NK-92 (cell line): ENCODE measurements around the gene ADSS2.
"Not testable (repeated sequence)": the region's sequence is repeated elsewhere in the genome, so short reads cannot be mapped to it uniquely, and the experiment has no call there.

ENCODE experiments used
- DNase-seq: peaks from one replicate; lab custom pipeline; 2025; ENCODE audit not compliant: unreplicated experiment; lab: John Stamatoyannopoulos, UW

The ADSS2 gene

GRCh38 chr1:244397131-244397530 lies 54.6 kb downstream of the ADSS2 start:
- DNase-seq = no peak

DNA sequence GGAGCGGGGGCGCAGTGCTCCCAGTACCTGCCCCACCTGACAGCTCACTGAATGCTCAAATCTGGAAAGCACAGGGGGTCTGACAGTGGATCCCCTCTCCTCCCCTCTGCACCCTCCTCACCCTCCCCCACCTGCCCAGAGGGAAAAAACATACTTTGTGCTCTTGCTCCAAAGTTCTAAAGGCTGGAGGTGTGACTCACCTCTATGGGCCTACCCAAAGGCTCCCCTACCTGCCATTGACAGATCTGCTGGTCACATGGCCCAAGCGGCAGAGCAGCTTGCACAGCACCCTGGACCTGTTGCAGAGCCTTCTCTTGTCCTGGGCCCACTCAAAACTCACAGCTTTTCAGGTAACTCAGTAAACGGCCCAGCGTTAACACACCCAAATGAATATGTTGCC lies 55.7 kb downstream of the ADSS2 start:
- DNase-seq = no peak

DNA sequence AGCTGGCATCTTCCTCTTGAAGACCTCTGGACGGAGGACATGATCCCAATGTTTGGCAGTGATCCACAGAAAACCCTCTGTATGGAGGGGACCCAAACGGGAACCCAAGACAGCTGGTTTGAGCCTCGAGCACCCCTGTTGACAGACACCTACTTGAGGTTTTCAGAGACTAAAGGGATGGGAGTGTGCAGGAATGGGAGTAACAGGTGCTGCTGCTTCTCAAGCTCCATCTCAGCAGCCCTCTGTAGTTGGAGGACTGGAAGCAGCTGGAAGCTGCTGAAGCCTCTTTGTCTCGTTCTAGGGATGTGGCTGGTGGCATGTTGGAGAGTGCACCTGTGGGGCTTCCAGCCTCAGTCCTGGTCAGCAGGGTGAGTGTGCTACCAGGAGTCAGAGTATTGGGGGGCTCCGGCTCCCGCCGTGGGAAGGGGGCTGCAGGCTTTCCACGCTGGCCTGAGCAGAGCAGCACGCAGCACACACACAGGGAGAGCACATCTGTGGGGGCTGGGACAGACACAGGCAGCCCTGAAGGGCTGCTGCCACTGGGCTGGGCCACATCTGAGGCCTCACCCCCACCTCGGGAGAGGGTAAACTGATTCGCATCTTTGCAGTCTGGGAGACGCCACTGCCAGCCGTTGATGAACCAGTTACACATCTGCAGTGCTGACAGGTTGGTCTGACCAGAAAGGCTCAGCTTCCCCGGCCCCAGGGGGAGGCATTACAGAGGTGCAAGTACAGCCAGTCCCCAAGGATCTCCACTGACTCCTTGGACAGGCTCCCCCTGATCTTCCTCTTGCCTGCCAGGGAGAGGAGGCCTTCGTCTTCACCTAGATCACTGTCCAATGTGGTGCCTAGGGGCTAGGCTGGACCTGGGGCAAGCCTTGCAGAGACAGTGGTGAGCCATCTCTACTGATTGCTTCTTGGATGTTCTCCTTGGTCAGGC lies 56.6 kb downstream of the ADSS2 start:
- DNase-seq = no peak

DNA sequence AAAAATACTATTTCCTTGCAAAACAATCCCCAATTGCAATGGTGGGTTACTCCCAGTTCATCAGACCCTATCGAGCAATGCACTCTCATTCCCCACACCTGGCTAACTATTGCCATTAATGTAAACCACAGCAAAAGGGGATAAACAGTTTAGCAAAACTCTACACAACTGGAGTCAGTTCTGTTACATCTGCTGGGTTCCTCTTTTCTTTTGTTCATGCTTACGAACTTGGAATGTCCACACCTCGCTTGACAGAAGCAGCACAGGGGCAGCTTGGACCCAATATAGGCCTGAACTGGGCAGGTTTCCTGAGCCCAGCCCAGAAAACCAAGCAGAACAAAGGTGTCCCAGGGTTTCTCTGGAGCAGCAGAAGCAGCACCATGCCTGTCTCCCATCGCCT lies 57.4 kb downstream of the ADSS2 start:
- DNase-seq = no peak

- DNase-seq = no peak
These were observed 58.0 kb downstream of the ADSS2 start for GRCh38 chr1:244393604-244394176.

GRCh38 chr1:244391761-244392160 lies 59.9 kb downstream of the ADSS2 start:
- DNase-seq = no peak

DNA sequence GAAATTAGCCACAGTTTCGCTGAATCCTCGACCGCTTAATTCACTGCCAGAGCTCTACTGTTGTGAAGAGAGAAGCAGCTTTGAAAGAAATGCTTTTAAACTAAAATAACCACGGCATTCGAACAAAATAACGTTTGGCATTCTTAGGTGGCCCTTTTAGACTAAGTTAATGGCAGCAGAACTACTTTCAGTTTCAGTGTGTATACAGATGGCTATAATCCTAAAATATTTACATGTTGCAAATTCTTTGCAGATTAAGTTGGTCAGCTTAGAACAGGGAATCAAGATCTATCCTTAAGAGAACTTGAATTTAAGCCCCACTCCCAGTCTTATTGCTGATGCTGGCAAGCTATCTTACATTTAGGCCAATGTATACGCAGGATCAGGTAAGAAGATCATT lies 62.7 kb downstream of the ADSS2 start:
- no peak for DNase-seq

DNA sequence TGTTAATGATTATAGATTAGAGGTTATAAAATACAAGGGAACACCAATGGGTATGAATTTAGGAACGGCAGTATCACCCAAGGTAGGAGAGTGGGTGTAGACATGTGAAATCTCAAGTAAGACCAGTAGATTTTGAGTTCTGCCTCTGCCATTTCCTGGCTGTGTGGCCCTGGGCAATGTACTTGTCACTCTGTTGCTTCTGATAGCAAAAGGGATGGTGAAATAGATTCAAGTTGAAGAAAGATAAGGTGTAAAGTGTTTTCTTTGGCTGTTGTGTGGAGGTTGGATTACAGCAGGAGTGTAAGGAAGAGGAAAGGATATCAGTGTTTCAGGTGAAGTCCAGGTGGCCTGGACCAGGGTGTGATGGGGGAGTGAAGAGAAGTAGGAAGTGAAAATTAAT lies 64.3 kb downstream of the ADSS2 start:
- DNase-seq = no peak

GRCh38 chr1:244386595-244386994 lies 65.1 kb downstream of the ADSS2 start:
- DNase-seq = no peak

DNA sequence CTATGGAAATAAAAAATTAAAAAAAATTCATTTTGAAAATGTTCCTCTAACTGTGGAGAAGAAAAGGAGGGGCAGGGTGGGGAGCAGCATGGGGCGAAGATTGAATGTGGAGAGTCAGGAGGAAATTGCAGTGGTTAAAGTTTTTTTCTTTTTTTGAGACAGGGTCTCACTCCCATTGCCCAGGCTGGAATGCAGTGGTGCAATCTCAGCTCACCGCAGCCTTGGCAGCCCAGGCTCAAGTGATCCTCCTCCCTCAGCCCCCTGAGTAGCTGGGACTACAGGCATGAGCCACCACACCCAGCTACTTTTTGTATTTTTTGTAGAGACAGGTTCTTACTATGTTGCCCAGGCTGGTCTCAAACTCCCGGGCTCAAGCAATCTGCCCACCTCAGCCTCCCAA lies 67.6 kb downstream of the ADSS2 start:
- DNase-seq = no peak

DNA sequence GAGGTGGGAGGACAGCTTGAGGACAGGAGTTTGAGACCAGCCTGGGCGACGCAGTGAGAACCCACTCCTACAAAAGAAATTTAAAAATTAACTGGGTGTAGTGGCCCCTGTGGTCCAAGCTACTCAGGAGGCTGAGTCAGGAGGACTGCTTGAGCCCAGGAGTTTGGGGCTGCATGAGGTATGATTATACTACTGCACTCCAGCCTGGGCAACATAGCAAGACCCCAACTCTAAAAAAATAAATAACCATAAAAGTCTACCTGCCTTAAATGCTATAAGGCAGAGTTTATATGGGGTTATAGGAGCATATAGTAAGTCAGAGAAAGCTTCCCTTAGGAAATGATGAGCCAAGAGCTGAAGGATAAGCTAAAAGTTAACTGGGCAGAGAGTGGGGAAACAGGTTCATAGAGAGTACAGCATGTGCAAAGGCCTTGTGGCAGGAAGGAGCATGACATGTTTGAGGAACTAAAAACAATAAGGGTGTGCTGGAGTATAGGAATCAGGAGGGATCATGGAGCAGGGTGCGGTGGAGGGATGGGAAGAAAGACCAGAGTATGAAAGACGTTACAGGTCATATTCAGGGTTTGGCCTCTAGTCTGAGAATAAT lies 68.3 kb downstream of the ADSS2 start:
- DNase-seq = no peak

- no peak for DNase-seq
These were observed 69.7 kb downstream of the ADSS2 start for GRCh38 chr1:244381878-244382565.

DNA sequence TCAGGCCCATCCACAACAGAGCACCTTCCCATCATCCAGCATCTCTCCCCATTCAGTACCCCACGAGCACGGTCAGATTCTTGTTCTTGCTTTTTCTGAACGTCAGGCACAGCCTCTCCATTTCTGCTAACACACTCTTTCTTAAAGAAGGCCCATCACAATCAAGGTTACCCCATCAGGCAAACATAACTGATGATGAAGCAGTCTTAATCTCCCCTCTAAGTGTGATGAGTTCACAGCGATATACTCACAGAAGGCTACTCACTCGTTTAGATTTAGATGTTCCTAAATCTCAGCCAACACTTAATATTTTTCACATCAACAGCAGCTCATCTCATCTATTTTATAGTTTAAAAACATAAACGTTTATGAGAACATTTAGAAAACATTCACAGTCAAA lies 75.6 kb downstream of the ADSS2 start:
- no peak for DNase-seq

GRCh38 chr1:244375051-244375450 lies 76.7 kb downstream of the ADSS2 start:
- no peak for DNase-seq

- not testable (repeated sequence) for DNase-seq
These were observed 77.2 kb downstream of the ADSS2 start for GRCh38 chr1:244374484-244374883.

GRCh38 chr1:244371242-244372141 lies 80.2 kb downstream of the ADSS2 start:
- no peak for DNase-seq

GRCh38 chr1:244370060-244370637 lies 81.6 kb downstream of the ADSS2 start:
- no peak for DNase-seq

GRCh38 chr1:244369256-244370057 lies 82.3 kb downstream of the ADSS2 start:
- DNase-seq = no peak

GRCh38 chr1:244368279-244368678 lies 83.4 kb downstream of the ADSS2 start:
- DNase-seq = no peak
